ENCODE measurements around the gene XCL1. TPM values are rescaled to one million over a fixed set of nuclear protein-coding genes. Genes with fewer than 3 reads are reported as not detected.

XCL1 gene
- total and polyA plus RNA-seq, 10 of the 15 experiments (the other 5 are each of a cell fraction or from before 2014, with no cell fraction given) = 0.68 to 1,222 (median 12.2) TPM

- TF ChIP-seq PRDM15 (CRISPR knock-in tag; IDR thresholded peaks at IDR 0.05) (no peak), CEBPB (IDR thresholded peaks at IDR 0.05; ENCODE audit: borderline replicate concordance in 1 of 2, low read depth in 2 of 2, low read length in 2 of 2) (no peak), MTA2 (IDR thresholded peaks at IDR 0.05; ENCODE audit: low read depth) (no peak), CREM (IDR thresholded peaks at IDR 0.05; ENCODE audit: low read depth) (no peak)
Measured at GRCh38 chr1:168591066-168591465, 14.7 kb downstream of the XCL1 start (continued).

- H3K36me3 ChIP-seq (ENCODE audit: control insufficient read depth in 2 of 2, insufficient read depth in 2 of 2, low read length in 1 of 2) = no peaks in the 10 kb centered on the region
- in situ Hi-C loops (cut with MboI) = no loop called here
- ChIA-PET CTCF (interaction anchor here (0.6 to 4.5 kb wide), 4 partner anchors 11 to 249 kb away, joined by 3 to 25 read pairs (median 3); no protein-coding TSS in a partner anchor), RAD21 (ENCODE audit: unreplicated experiment) (interaction anchor here (1.7 kb wide), 1 partner anchor 249 kb away, joined by 5 read pairs; no protein-coding TSS in a partner anchor), POLR2A (interaction anchor here (1.7 kb wide), 1 partner anchor 8 kb away, joined by 4 read pairs; no protein-coding TSS in a partner anchor), SMC1A (ENCODE audit: uncharacterized antibody, unreplicated experiment) (interaction anchor here (1.2 to 1.6 kb wide), 4 partner anchors 8 to 251 kb away, joined by 3 read pairs; no protein-coding TSS in a partner anchor)
- TF ChIP-seq CUX1 (IDR thresholded peaks at IDR 0.05; ENCODE audit: insufficient replicate concordance, low read depth, low read length) (no peak), MYB (IDR thresholded peaks at IDR 0.05; ENCODE audit: borderline replicate concordance, low read depth, low read length) (no peak), ATF7 (IDR thresholded peaks at IDR 0.05; ENCODE audit: low read depth) (no peak), BMI1 (IDR thresholded peaks at IDR 0.05; ENCODE audit: borderline replicate concordance) (no peak), RAD21 (IDR thresholded peaks at IDR 0.05; ENCODE audit: insufficient read depth, low read depth, low read length) (no peak)
- TF ChIP-seq, protein P1, sequence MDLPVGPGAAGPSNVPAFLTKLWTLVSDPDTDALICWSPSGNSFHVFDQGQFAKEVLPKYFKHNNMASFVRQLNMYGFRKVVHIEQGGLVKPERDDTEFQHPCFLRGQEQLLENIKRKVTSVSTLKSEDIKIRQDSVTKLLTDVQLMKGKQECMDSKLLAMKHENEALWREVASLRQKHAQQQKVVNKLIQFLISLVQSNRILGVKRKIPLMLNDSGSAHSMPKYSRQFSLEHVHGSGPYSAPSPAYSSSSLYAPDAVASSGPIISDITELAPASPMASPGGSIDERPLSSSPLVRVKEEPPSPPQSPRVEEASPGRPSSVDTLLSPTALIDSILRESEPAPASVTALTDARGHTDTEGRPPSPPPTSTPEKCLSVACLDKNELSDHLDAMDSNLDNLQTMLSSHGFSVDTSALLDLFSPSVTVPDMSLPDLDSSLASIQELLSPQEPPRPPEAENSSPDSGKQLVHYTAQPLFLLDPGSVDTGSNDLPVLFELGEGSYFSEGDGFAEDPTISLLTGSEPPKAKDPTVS (IDR thresholded peaks at IDR 0.05; ENCODE audit: low read depth, low read length) = no peak
- no peaks in the 10 kb centered on the region for H3K9me3 ChIP-seq (replicated peaks; ENCODE audit: control insufficient read depth, insufficient read depth, low read length)
- no peaks in the 10 kb centered on the region for H4K20me1 ChIP-seq (ENCODE audit: control insufficient read depth, insufficient read depth)
- ATAC-seq = no peak
- no peak overlapping the region for H3K27ac ChIP-seq (ENCODE audit: control insufficient read depth, insufficient read depth)
- intact Hi-C loops (cut with micrococcal nuclease; ENCODE audit: unreplicated experiment) = no loop called here
- H3K4me2 ChIP-seq (ENCODE audit: control insufficient read depth, insufficient read depth) = no peak overlapping the region
- no peak for FAIRE-seq
- DNase-seq (ENCODE audit: low read depth, low spot score) = no peak
- 0% methylated on average over 2 of the region's 2 CpGs for WGBS (ENCODE audit: insufficient coverage, insufficient replicate concordance, low lambda C conversion rate, missing lambda C conversion rate)
- H3K27me3 ChIP-seq (replicated peaks in 1 of 2; ENCODE audit: control insufficient read depth in 2 of 2, insufficient read depth in 2 of 2, low read length in 1 of 2) = no peaks in the 10 kb centered on the region
- no peaks in the 10 kb centered on the region for H3K79me2 ChIP-seq (ENCODE audit: control insufficient read depth, insufficient read depth, low read length)
- no peak overlapping the region for H3K9ac ChIP-seq (ENCODE audit: control insufficient read depth, insufficient read depth, low read length)
- H2AFZ ChIP-seq (ENCODE audit: control insufficient read depth, low read depth, low read length) = no peak overlapping the region
- no TSS peak for BruUV-seq (replicated peaks)
- H3K4me1 ChIP-seq (ENCODE audit: control insufficient read depth, insufficient read depth, low read length) = no peaks in the 10 kb centered on the region
- no peak overlapping the region for H3K4me3 ChIP-seq
Measured at GRCh38 chr1:168591641-168592250, 15.3 kb downstream of the XCL1 start.
